GM18502 (cell line): Measurements from ENCODE around the gene CT83.

Source experiments
- ATAC-seq: cut with Tn5 transposase; IDR thresholded peaks from one replicate; pipeline ENCODE4 v1.9.1; 2021; ENCODE audit warnings: mild to moderate bottlenecking; ENCODE audit not compliant: unreplicated experiment, poor library complexity

The CT83 gene

DNA sequence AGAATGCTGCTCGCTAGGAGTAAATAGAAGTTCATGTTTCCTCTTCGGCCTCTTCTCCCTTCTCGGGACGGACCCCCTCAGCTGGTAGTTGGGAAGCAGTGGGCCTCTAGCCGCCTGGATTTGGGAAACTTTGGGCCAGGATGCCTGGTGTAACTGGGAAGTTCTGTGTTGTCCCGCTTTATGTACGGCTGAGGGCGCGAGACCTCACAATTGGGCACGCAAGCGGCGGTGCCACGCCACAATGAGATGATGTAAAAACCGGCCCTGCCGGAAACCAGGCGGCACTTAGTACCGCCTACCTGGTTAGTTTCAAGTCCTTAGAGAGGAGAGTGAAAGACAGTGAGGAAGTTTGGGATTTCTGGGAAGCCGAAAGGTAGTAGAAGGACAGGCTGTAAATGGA lies at the start of gene CT83:
TSS of gene CT83 (minus strand) at position 155 of the 400 bp plus-strand sequence. CDS start at position 35, 120 bp downstream.
- ATAC-seq = no peak

DNA sequence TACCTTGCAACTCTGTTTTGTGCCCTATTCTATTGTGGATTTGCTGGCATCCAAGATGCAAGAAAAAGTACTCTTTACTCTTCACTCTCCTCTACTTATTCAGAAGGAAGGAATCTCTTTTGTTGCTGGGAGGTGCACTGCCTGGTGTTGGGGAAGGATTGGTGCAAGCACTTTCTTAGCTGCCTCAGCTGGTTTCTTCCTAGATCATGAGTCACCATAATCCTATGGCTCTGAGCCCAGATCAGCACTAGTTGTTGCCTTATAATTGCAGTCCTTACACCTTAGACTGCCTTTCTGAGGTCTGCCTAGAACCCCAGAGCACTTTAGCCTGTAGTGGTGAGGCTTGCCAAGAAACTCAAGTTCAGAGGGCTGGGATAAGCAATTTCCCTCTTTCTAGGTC lies 37.0 kb upstream of the CT83 start:
- no peak for ATAC-seq

DNA sequence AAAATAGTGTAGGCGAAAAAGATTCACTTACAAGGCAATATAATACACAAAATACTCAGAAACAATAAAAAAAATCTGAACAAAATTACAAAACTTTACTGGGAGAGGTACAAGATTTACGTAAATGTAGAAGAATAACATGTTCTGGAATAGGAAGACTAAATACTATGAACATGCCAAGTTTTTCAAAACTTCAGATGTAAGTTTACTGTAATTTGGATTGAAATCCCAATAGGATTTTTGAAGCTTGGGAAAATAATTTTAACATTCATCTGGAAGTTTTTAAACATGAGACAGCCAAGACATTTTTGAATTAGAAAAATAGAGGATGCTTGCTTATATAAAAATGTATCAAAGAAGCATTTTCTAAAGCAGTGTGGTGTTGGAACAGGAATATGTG lies 30.5 kb upstream of the CT83 start:
- no peak for ATAC-seq

DNA sequence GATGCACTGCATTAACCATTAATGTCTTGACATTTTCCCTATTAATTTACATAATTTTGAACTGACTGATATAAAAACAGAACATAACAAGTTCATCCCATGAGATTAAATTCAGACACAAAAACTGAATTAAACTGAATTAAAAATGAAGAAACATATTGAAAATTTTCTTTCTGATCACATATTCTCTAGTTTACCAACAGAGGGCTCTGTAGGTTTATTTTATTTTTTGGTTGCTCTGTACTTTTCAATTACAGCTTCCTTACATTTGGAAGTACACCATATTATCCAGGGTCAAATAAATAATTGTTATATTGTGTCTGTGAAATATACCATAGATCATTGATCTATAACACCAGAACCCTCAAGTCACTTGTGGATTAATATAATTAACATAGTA lies 27.3 kb upstream of the CT83 start:
- ATAC-seq = no peak

DNA sequence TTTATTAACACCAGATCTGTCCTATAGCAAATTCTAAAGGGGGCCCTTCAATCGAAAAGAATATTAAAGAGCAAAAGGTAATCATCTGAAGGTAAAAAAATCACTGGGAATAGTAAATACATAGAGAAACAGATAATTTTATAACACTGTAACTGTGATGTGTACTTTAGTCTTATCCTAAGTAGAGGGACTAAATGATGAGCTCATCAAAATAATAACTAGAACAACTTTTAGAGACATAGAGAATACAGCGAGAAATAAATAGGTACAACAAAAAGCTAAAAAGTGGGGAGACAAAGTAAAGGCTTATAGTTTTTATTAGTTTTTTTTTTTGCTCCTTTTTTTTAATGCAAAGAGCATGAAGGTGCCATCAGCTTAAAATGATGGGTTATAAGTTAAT lies 17.3 kb upstream of the CT83 start:
- no peak for ATAC-seq

GRCh38 chrX:116449156-116449555 lies 13.6 kb downstream of the CT83 start:
- no peak for ATAC-seq

- no peak for ATAC-seq
Observed at GRCh38 chrX:116436358-116436816, 26.4 kb downstream of the CT83 start, which contains the start of gene SLC6A14. Gene SLC6A14 (plus strand): TSS chrX:116436606. CDS start chrX:116436710, 104 bp downstream.

DNA sequence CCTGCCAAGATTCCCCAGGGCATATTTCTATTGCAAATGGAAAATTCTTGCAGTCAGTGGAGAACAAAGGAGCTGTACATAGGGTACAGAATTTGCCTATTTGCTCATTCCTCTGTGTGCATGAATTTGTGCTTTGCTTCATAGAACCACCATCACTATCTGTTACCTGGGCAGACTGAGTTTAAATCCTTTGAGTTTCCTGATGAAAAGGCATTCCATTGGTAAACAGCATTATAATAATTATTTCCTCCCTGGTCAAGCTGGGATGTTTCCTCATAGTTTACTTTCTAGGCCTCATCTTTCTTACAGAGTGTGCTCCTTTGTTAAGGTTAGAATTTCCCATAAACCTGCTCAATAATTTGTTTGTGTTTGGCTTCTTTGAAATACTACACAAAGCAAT lies 27.2 kb downstream of the CT83 start:
- ATAC-seq = no peak

GRCh38 chrX:116427978-116428377 lies 34.8 kb downstream of the CT83 start:
- ATAC-seq = no peak

DNA sequence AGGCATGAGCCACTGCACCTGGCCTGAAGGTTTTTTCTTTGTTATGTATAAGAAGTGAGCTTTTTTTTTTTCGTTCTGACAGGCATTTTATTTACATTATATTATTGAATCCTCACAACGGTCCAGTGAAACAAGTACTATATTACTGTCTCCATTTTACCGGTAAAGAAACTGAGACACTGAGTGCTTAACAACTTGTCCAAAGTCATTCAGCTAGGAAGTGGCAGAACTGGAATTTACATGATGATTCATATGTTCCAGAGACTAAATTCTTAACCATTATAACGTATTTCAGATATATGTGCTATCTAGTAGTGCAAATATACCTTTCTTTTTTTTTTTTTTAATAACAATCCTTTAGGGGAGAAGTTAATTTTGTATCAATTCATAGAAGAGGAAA lies 44.8 kb downstream of the CT83 start:
- ATAC-seq = no peak

DNA sequence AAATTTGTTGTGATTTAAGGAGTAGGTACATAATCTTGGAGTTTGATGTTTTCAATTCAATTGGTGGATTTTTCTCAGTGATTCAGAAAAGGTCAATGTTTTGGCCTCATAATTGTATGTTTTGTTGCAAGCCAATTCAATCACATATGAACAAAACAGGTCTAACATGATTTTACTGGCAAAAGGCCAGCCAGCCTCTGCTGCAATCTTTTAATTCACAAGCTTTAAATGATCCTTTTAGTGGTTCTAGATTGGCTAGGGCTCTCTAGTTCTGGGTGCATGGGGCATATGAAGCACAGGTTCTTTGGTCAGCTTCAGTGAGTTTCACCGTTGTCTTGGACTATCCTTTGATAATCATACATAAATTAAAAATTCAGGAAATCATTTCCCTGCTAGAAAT lies 45.6 kb downstream of the CT83 start:
- no peak for ATAC-seq

- ATAC-seq = no peak
Observed at GRCh38 chrX:116413273-116413672, 49.5 kb downstream of the CT83 start.
